DOHH2 (cell line): Measurements from ENCODE around the gene GGN.

Source experiments
- H3F3A ChIP-seq: fragments of 200-600 bp; sonication (generic), shearing (Covaris generic); 2 replicates; pipeline ENCODE4 v1.6.0; 2016; ENCODE audit warnings: antibody characterized with exemption, mild to moderate bottlenecking; ENCODE audit not compliant: control insufficient read depth, insufficient read depth
- H3K27ac ChIP-seq: fragments of 200-600 bp; sonication (generic); 2 replicates; pipeline ENCODE4 v1.5.1; 2014; ENCODE audit warnings: low read depth, mild to moderate bottlenecking, low read length, moderate library complexity
- H3K27me3 ChIP-seq: fragments of 200-600 bp; sonication (generic); 2 replicates; pipeline ENCODE4 v1.6.1; 2014; ENCODE audit warnings: mild to moderate bottlenecking, low read length, mixed read lengths; ENCODE audit not compliant: control insufficient read depth
- H3K36me3 ChIP-seq: fragments of 200-600 bp; sonication (generic); 2 replicates; pipeline ENCODE4 v1.6.1; 2014; ENCODE audit warnings: mild to moderate bottlenecking, low read length, moderate library complexity, mixed read lengths; ENCODE audit not compliant: control insufficient read depth
- H3K4me1 ChIP-seq: fragments of 200-600 bp; sonication (generic); 2 replicates; pipeline ENCODE4 v1.6.1; 2014; ENCODE audit warnings: mild to moderate bottlenecking, low read length, mixed read lengths; ENCODE audit not compliant: control insufficient read depth
- H3K4me2 ChIP-seq: fragments of 200-600 bp; sonication (generic); 2 replicates; pipeline ENCODE4 v1.6.0; 2014; ENCODE audit warnings: mild to moderate bottlenecking, low read length, moderate library complexity
- H3K4me3 ChIP-seq: fragments of 200-600 bp; sonication (generic); 2 replicates; pipeline ENCODE4 v1.5.1; 2014; ENCODE audit warnings: mild to moderate bottlenecking, low read length, mixed read lengths
- H3K79me2 ChIP-seq: fragments of 200-600 bp; sonication (generic); 2 replicates; pipeline ENCODE4 v1.6.1; 2014; ENCODE audit warnings: mild to moderate bottlenecking, low read length, mixed read lengths; ENCODE audit not compliant: control insufficient read depth
- H3K9me2 ChIP-seq: fragments of 200-600 bp; sonication (generic); replicated peaks from 2 replicates; pipeline ENCODE4 v1.6.1; 2014; ENCODE audit warnings: mild to moderate bottlenecking, low read length, mixed read lengths; ENCODE audit not compliant: control insufficient read depth
- H3K9me3 ChIP-seq: fragments of 200-600 bp; sonication (generic); 2 replicates; pipeline ENCODE4 v1.6.1; 2014; ENCODE audit warnings: antibody characterized with exemption, low read length, mixed read lengths; ENCODE audit not compliant: control insufficient read depth, insufficient read depth
- H4K20me1 ChIP-seq: fragments of 200-600 bp; sonication (generic); 2 replicates; pipeline ENCODE4 v1.6.0; 2014; ENCODE audit warnings: low read depth, mild to moderate bottlenecking, antibody characterized with exemption, low read length, moderate library complexity; ENCODE audit not compliant: control insufficient read depth, insufficient read depth
- CTCF ChIP-seq: fragments of 200-600 bp; sonication (generic); IDR thresholded peaks from one replicate; pipeline ENCODE4 v1.5.1; 2014; ENCODE audit warnings: antibody characterized with exemption, mild to moderate bottlenecking, low read depth, low read length; ENCODE audit not compliant: poor library complexity, severe bottlenecking
- EZH2phosphoT487 ChIP-seq: fragments of 200-600 bp; sonication (generic); IDR thresholded peaks from 2 replicates; pipeline ENCODE4 v1.6.1; 2017; ENCODE audit warnings: borderline replicate concordance, mild to moderate bottlenecking, antibody characterized with exemption, low read length, moderate library complexity, mixed read lengths

Gene GGN

GRCh38 chr19:38384209-38385027 lies 3.4 kb downstream of the GGN start:
- H3K27ac ChIP-seq, result no peak overlapping the region
- peak; percentile 46 for TF ChIP-seq CTCF
- no peak for TF ChIP-seq EZH2phosphoT487

GRCh38 chr19:38383743-38384142 lies 4.1 kb downstream of the GGN start:
- peaks cover 7% of the 10 kb centered on the region for H3K79me2 ChIP-seq
- H3K9me2 ChIP-seq, result no peaks in the 10 kb centered on the region
- 0 out of 2 replicates have a peak, but pooled peaks cover 4% of the 10 kb centered on the region for H4K20me1 ChIP-seq
- no peaks in the 10 kb centered on the region for H3K9me3 ChIP-seq
- H3K4me1 ChIP-seq, result peaks cover 21% of the 10 kb centered on the region
- H3K27me3 ChIP-seq, result peaks cover 12% of the 10 kb centered on the region
- TF ChIP-seq EZH2phosphoT487, result no peak
- TF ChIP-seq CTCF, result no peak
- no peak overlapping the region for H3K4me3 ChIP-seq
- no peak overlapping the region for H3K4me2 ChIP-seq
- H3K27ac ChIP-seq, result no peak overlapping the region
- H3F3A ChIP-seq, result no peaks in the 10 kb centered on the region; the same call in 1 of the 2 replicates
- peaks cover 39% of the 10 kb centered on the region for H3K36me3 ChIP-seq

More at GRCh38 chr19:38384209-38385027, 3.4 kb downstream of the GGN start:
- no peak overlapping the region for H3K4me2 ChIP-seq
- H3K9me2 ChIP-seq, result no peaks in the 10 kb centered on the region
- H3K4me3 ChIP-seq, result no peak overlapping the region
- H3K79me2 ChIP-seq, result peaks cover 1% of the 10 kb centered on the region
- no peaks in the 10 kb centered on the region for H3K9me3 ChIP-seq
- 0 out of 2 replicates have a peak, but pooled peaks cover 4% of the 10 kb centered on the region for H4K20me1 ChIP-seq
- H3K27me3 ChIP-seq, result peaks cover 19% of the 10 kb centered on the region
- no peaks in the 10 kb centered on the region; the same call in 1 of the 2 replicates for H3F3A ChIP-seq
- peaks cover 25% of the 10 kb centered on the region for H3K4me1 ChIP-seq
- peaks cover 33% of the 10 kb centered on the region for H3K36me3 ChIP-seq

DNA sequence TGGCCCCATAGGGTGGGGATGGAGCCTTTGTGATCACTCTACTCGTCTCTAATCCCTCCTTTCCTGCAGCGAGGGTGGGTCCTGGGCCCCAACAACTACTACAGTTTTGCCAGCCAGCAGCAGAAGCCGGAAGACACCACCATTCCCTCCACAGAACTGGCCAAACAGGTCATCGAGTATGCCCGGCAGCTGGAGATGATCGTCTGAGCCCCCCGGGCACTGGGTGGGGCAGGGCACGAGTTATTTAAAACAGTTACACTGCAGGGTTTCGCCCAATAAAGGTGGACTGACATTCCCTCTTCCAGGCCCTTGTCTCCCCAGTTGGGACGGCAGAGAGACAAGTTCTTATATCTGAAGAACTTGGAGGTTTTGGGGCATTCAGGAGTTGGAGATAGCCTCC lies 4.7 kb downstream of the GGN start:
- no peaks in the 10 kb centered on the region for H3K9me3 ChIP-seq
- 0 out of 2 replicates have a peak, but pooled peaks cover 2% of the 10 kb centered on the region for H4K20me1 ChIP-seq

More for the DNA sequence above, 4.7 kb downstream of the GGN start:
- Histone ChIP-seq H3K27me3 (peaks cover 8% of the 10 kb centered on the region), H3K9me2 (no peaks in the 10 kb centered on the region), H3K4me3 (no peak overlapping the region), H3K79me2 (peaks cover 7% of the 10 kb centered on the region), H3K27ac (no peak overlapping the region), H3K4me1 (peaks cover 16% of the 10 kb centered on the region), H3K4me2 (no peak overlapping the region), H3K36me3 (peaks cover 39% of the 10 kb centered on the region), H3F3A (no peaks in the 10 kb centered on the region; the same call in 1 of the 2 replicates)
- TF ChIP-seq EZH2phosphoT487, result no peak
- no peak for TF ChIP-seq CTCF
